SJCRH30 (cell line): Measurements from ENCODE around the gene KLHDC3. TPM values are rescaled to one million over a fixed set of nuclear protein-coding genes. Genes with fewer than 3 reads are reported as not detected.

Experiments
- DNase-seq, 2 experiments: peaks; one replicate each; pipeline ENCODE4 v3.0.0-alpha.2; 2015 to 2020
- H3K27ac ChIP-seq: fragments of 250-450 bp; sonication (Bioruptor Pico); 2 replicates; pipeline ENCODE4 v1.5.1; 2020; ENCODE audit warnings: mild to moderate bottlenecking, moderate library complexity
- H3K27me3 ChIP-seq: fragments of 250-450 bp; sonication (Bioruptor Pico); 2 replicates; pipeline ENCODE4 v1.5.1; 2020; ENCODE audit warnings: mild to moderate bottlenecking, moderate library complexity
- H3K36me3 ChIP-seq: fragments of 250-450 bp; sonication (Bioruptor Pico); 2 replicates; pipeline ENCODE4 v1.5.1; 2020; ENCODE audit warnings: mild to moderate bottlenecking, moderate library complexity
- H3K4me1 ChIP-seq: fragments of 250-450 bp; sonication (Bioruptor Pico); 2 replicates; pipeline ENCODE4 v1.5.1; 2020; ENCODE audit warnings: mild to moderate bottlenecking, moderate library complexity
- H3K4me3 ChIP-seq: fragments of 250-450 bp; sonication (Bioruptor Pico); 2 replicates; pipeline ENCODE4 v1.5.1; 2020; ENCODE audit warnings: mild to moderate bottlenecking, moderate library complexity
- H3K9me3 ChIP-seq: fragments of 250-450 bp; sonication (Bioruptor Pico); replicated peaks from 2 replicates; pipeline ENCODE4 v1.5.1; 2020; ENCODE audit warnings: mild to moderate bottlenecking, moderate library complexity
- total RNA-seq: library from RNA; depleted of rRNA; stranded (reverse); fragments of >200 nt; shearing (Covaris generic); gene quantifications from 2 replicates; pipeline ENCODE4 v1.2.3, GENCODE V29; 2014

KLHDC3 gene
- total RNA-seq, 1 experiment from 2014 or later, result 115 TPM

DNA sequence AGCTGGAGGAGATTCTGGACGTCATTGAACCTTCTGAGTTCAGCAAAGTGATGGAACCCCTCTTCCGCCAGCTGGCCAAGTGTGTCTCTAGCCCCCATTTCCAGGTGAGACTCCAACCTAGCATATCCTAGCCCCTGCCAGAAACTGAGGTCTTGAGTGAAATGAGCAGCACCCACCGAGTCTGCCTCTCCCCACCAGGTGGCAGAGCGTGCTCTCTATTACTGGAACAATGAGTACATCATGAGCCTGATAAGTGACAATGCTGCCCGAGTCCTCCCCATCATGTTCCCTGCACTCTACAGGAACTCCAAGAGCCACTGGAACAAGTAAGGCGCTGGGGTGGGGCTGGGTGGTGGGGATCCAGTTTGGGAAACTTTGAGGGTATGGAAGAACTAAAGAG lies 4.9 kb upstream of the KLHDC3 start:
- H3K36me3 ChIP-seq, result peaks cover 25% of the 10 kb centered on the region

DNA sequence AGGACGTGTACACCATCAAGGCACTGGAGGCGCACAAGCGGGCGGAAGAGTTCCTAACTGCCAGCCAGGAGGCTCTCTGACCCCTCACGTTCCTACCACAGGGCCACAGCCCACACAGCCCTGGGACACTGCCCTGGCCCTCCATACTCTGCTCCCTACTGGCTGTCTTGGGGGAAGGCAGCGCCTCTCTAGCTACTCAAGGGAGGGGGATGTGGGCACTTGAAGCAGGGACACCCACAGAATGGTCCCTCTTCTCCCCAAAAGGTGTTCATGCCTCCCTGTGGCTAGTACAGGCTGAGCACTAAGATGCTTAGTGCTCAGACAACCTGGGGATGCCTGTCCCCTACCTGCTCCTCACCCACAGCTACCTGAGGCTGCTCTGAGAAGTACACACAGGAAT lies 2.8 kb upstream of the KLHDC3 start:
- Histone ChIP-seq H3K36me3 (peaks cover 25% of the 10 kb centered on the region), H3K4me1 (peaks cover 5% of the 10 kb centered on the region; the same call in 1 of the 2 replicates), H3K9me3 (no peaks in the 10 kb centered on the region), H3K27ac (no peak overlapping the region), H3K4me3 (no peak overlapping the region), H3K27me3 (no peaks in the 10 kb centered on the region)
- DNase-seq, result no peak

More for the DNA sequence above, 4.9 kb upstream of the KLHDC3 start:
- Histone ChIP-seq H3K27me3 (no peaks in the 10 kb centered on the region), H3K27ac (no peak overlapping the region), H3K4me1 (0 out of 2 replicates have a peak, but pooled peaks cover 3% of the 10 kb centered on the region), H3K9me3 (no peaks in the 10 kb centered on the region), H3K4me3 (no peak overlapping the region)
- peak; percentile 25 to 41 for DNase-seq

DNA sequence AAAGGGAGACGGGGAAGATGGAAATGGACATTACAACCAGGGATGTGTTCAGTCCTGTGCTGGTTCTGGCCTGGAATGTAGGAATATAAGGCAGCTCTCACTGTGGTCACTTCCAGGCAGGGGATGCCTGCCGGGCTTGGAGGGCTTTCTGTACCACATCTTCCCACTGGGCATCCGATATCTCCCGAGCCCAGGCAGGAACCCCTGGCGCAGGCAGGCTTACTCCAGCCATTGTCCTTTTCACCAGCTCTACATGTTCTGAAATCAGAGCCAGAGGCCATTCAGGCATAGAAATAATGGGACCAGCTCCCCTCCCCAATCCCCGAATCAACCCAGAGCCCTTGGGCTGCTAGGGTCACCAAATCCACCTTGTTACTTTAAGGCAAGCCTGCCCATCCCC lies 1.7 kb upstream of the KLHDC3 start:
- H3K27ac ChIP-seq, result no peak overlapping the region
- H3K4me3 ChIP-seq, result peak overlapping the region; percentile 63; the same call in 1 of the 2 replicates
- H3K9me3 ChIP-seq, result no peaks in the 10 kb centered on the region
- no peaks in the 10 kb centered on the region for H3K27me3 ChIP-seq
- H3K36me3 ChIP-seq, result peaks cover 24% of the 10 kb centered on the region
- peaks cover 5% of the 10 kb centered on the region; the same call in 1 of the 2 replicates for H3K4me1 ChIP-seq
- DNase-seq, result no peak

DNA sequence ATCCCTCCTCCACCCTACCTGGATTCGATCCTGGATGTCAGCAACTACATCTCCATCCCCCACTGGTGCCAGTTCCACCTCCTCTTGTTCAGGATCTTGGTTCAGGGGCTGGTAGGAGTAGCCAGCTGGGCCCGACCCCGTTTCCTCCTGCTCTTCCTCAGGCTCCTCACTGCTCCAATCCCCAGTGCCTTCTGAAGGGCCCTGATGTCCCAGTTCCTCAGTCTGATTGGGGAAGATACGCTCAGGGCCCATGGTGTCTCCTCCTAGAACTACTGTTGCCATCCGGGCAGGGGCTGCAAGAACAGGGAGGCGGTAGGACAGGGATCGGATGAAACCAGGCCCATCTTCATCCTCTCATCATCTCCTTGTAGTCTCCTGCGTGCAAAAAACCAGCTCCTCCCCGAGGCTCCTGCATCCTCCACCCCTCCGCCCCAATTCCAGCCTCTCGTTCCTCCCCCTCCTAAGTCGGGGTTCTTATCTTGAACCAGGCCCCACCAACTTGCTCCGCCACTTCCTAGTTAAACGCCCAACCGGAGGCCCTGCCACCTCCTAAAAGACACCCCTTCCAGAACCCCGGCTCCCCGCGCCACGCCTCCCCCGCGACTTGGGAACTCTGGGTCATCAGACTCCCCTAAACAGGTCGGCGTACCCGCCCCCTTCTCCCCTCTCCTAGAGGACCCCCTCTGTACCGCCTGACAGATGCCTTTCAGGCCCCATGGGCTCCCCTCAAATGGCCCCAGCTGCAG lies 779 bp upstream of the KLHDC3 start:
- H3K4me3 ChIP-seq, result peak overlapping the region; percentile 63
- H3K9me3 ChIP-seq, result no peaks in the 10 kb centered on the region
- H3K27me3 ChIP-seq, result no peaks in the 10 kb centered on the region
- peaks cover 5% of the 10 kb centered on the region; the same call in 1 of the 2 replicates for H3K4me1 ChIP-seq
- H3K27ac ChIP-seq, result peak overlapping the region; percentile 13; the same call in 1 of the 2 replicates
- peaks cover 22% of the 10 kb centered on the region for H3K36me3 ChIP-seq
- peak; percentile 16 to 46 for DNase-seq

DNA sequence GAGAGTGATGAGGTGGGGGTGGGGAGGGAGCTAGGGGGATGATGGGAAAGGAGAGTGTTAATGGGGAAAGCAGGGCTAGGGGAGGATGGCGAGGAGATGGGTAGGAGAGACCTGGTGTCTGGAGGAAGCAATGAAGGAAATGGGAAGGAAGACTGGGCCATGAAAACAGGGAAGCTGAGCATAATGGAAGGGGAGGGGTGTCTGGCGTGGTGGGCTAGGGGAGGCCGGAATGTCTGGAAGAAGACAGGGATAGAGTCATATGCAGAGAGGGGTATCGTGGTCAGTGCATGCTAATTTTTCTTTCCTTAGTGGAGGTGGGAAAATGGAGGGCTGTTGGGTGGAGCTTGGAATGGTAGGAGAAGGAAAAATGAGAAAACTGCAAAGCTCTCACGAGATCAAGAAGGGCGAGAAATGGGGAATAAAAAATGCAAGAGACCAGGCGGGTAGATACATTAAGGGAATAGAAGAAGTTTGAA lies 423 bp downstream of the KLHDC3 start:
- H3K9me3 ChIP-seq, result no peaks in the 10 kb centered on the region
- peak in 1 of 2 experiments; percentile 26 for DNase-seq

DNA sequence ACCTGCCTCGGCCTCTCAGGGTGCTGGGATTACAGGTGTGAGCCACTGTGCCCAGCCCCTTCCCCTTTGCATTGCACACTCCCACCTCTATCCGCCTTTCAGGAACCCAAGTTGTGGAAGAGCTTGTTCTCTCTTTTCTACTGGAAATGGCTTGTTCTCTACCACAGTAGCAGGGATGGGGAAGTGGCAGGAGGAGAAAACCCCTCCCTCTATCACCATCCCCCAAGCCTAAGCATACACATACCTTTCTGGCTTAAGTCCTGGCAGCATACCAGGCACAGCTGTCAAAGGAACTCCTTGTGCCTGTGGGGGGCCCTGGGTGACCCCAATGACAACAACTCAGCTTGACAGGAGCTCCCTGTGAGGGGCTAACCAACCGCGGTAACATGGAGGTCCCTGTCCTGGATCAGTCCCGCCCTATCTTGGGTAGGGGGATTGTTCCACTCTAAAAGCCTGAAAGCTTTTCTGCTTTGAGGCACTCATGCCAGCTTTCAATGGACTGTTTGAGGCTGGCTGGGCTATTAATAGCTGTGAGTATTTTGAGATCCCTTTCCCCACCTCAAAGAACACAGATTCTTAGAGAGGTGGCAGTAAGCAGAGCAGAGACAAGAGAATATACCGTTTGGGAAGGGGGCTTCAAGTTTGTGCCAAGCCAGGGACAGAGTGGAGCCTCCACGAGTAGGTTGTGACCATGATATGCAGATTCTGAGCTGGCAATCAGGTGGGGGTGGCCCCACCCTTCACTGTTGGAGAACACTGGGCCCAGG lies 2.3 kb downstream of the KLHDC3 start:
- Histone ChIP-seq H3K9me3 (no peaks in the 10 kb centered on the region), H3K4me3 (no peak overlapping the region), H3K4me1 (peaks cover 9% of the 10 kb centered on the region; the same call in 1 of the 2 replicates), H3K27ac (no peak overlapping the region), H3K27me3 (no peaks in the 10 kb centered on the region), H3K36me3 (peaks cover 5% of the 10 kb centered on the region)
- DNase-seq, result no peak

More for the DNA sequence above, 423 bp downstream of the KLHDC3 start:
- Histone ChIP-seq H3K4me3 (peak overlapping the region; percentile 63), H3K27me3 (no peaks in the 10 kb centered on the region), H3K4me1 (peaks cover 7% of the 10 kb centered on the region; the same call in 1 of the 2 replicates), H3K36me3 (peaks cover 12% of the 10 kb centered on the region), H3K27ac (peak overlapping the region; percentile 43)

DNA sequence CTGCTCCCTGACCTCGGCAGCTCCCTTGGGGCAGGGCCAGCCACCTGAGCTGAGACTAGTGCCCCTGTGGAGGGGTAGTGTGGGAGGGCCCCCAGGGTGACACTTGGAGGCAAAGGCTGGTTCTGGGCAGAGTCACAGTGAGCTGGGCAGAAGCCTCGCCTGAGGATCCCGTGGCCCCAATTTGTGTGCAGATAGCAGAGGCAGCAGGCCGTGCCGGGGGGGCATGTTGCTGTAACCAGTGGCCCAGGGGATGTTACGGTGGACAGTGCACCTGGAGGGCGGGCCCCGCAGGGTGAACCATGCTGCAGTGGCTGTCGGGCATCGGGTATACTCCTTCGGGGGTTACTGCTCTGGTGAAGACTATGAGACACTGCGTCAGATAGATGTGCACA lies 2.9 kb downstream of the KLHDC3 start:
- Histone ChIP-seq H3K4me1 (peaks cover 9% of the 10 kb centered on the region; the same call in 1 of the 2 replicates), H3K9me3 (no peaks in the 10 kb centered on the region), H3K4me3 (no peak overlapping the region), H3K27ac (no peak overlapping the region), H3K36me3 (peaks cover 2% of the 10 kb centered on the region), H3K27me3 (no peaks in the 10 kb centered on the region)
- DNase-seq, result no peak

DNA sequence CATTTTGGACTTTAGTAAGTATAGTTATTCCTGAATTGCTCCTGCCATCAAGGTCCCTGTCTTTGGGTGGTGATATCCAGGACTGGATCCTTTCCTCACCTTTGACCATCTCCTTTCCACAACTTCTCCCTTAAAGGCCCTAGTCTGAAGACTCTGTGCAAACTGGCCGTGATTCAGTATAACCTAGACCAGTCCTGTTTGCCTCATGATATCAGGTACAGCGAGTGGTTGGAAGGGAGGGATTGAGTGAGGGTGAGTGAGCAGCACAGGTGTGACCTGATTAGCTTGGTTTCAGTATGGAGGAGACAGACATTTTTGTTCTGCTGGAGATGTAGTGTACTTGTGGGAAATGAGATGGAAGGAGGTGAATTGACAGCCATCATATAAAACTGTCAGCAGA lies 5.1 kb downstream of the KLHDC3 start:
- Histone ChIP-seq H3K27ac (no peak overlapping the region), H3K4me3 (no peak overlapping the region), H3K9me3 (no peaks in the 10 kb centered on the region), H3K36me3 (peaks cover 5% of the 10 kb centered on the region), H3K4me1 (peaks cover 7% of the 10 kb centered on the region; the same call in 1 of the 2 replicates), H3K27me3 (no peaks in the 10 kb centered on the region)
- peak in 1 of 2 experiments; percentile 49 for DNase-seq

DNA sequence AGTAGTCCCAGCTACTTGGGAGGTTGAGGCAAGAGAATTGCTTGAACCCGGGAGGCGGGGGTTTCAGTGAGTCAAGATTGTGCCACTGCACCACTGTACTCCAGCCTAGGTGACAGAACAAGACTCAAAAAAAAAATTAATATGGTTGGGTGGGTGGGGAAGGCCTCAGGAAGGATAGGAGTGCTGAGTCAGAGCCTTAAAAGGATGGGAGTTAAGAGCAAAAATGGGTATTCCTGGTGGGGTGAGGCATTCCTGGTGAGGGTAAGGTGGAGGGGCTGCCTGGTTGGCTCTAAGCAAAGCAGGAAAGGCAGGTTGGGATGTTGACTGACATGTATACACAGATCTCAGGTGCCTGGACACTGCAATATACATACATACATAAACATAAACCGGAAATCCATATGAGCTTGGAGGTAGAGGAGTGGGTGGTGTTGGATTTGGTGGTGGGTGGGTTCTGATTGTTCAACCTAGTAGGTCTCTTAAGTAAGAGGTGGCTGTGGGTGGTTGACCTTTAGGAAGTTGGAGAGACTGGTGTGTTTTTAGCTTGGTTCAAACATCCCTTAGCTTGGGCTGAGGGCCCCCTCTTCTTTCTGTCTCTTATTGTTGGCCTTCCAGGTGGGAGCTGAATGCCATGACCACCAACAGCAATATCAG lies 6.1 kb downstream of the KLHDC3 start:
- H3K36me3 ChIP-seq, result peaks cover 15% of the 10 kb centered on the region
- no peaks in the 10 kb centered on the region for H3K27me3 ChIP-seq
- H3K4me3 ChIP-seq, result no peak overlapping the region
- DNase-seq, result no peak
- no peak overlapping the region for H3K27ac ChIP-seq
- no peaks in the 10 kb centered on the region for H3K9me3 ChIP-seq
- H3K4me1 ChIP-seq, result 0 out of 2 replicates have a peak, but pooled peaks cover 4% of the 10 kb centered on the region

DNA sequence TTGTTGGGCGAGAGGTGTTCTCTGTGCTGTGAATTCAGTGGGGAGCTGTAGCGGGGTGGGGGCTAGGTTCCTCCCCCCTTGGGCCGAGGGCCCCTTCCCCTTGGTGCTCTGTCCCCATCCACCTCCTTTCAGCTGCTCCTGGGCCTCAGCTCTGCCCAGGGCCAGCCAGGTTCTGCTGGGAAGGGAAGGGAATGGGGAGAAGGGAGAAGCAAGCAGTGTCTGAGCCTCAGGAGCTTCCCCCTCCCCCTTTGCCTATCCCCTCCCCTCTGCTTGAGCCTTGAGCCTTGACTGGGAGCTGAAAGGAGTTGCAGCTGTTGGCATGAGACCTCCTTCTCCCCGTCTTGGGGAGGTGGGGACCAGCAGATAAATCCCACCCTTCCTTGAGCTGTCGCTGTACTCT lies 6.8 kb downstream of the KLHDC3 start:
- Histone ChIP-seq H3K27ac (peak overlapping the region; percentile 79), H3K27me3 (no peaks in the 10 kb centered on the region), H3K4me1 (0 out of 2 replicates have a peak, but pooled peaks cover 4% of the 10 kb centered on the region), H3K9me3 (no peaks in the 10 kb centered on the region), H3K4me3 (peak overlapping the region; percentile 92), H3K36me3 (peaks cover 19% of the 10 kb centered on the region)
- DNase-seq, result peak; percentile 56 to 64

DNA sequence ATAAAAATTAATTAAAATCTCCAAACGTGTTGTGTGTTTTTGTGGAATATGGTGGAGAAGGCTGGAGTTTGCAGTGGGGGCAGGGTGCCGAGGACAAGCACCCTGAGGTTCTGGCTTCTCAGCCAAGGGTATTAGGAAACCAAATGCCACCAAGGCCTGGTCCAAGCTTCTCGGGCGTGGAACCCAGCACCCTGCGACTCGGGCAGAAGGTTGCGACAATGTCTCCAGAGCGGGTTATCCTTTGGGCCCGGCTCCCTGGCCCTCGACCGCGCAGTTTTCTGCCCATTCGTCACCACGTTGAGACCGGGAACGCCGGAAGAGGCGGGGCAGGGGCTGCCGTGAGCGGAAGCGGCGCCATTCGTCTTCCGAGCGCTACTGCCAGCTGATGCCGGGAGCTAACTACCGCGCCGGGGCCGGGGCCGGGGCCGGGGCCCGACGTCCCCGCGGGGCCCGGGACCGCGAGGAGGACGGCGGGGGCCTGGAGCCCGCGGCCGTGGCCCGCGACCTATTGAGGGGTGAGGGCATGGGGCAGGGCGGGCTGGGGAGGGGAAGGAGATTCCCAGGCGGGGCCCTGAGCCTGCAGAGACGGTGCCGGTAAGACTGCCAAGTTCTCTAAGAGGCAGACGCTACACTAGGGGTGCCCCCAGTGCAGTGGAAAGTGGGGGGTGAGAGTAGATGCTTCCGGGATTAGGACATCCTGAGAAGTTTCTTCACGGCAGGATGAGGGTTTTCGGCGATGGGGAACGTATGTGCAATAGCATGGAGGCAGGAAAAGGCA lies 7.4 kb downstream of the KLHDC3 start, which contains the start of gene RRP36:
TSS of gene RRP36 (plus strand) at position 354 of the 778 bp plus-strand sequence. CDS start at position 386, 32 bp downstream.
- H3K4me1 ChIP-seq, result 0 out of 2 replicates have a peak, but pooled peaks cover 4% of the 10 kb centered on the region
- H3K36me3 ChIP-seq, result peaks cover 25% of the 10 kb centered on the region
- no peaks in the 10 kb centered on the region for H3K9me3 ChIP-seq
- H3K27ac ChIP-seq, result peak within 1 kb of the TSS; percentile 79
- no peaks in the 10 kb centered on the region for H3K27me3 ChIP-seq
- peak within 1 kb of the TSS; percentile 92 for H3K4me3 ChIP-seq
- peak; percentile 81 for DNase-seq

DNA sequence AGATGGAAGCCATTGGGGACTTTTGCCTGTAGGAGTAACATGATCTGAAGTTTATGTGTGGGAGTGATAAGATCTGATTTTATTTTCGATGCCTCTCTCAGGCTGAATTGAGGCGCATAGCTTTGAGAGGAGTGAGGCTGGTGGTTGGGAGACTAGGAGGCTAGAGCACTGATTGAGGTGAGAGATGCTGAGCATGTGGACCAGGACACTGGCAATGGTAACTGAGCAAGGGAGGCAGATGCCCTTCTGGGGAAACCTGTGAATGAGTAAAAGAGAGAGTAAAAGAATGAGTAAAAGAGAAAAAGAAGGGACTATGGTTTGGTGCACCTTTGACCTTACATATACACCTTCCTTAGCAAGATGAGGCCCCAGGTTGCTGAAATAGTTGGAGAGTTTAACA lies 10.4 kb downstream of the KLHDC3 start:
- H3K9me3 ChIP-seq, result no peaks in the 10 kb centered on the region
- H3K27me3 ChIP-seq, result no peaks in the 10 kb centered on the region
- no peak for DNase-seq
- H3K4me3 ChIP-seq, result no peak overlapping the region
- H3K36me3 ChIP-seq, result peaks cover 51% of the 10 kb centered on the region
- H3K27ac ChIP-seq, result no peak overlapping the region
- H3K4me1 ChIP-seq, result 0 out of 2 replicates have a peak, but pooled peaks cover 2% of the 10 kb centered on the region

DNA sequence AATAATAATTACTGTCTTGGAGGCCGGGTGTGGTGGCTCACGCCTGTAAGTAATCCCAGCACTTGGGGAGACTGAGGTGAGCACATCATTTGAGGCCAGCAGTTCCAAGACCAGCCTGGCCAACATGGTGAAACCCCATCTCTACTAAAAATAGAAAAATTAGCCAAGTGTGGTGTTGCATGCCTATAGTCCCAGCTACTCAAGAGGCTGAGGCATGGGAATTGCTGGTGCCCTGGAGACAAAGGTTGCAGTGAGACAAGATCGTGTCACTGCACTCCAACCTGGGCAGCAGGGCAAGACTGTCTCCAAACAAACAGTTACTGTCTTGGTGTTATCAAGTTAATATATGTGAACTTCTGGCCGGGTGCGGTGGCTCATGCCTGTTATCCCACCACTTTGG lies 12.3 kb downstream of the KLHDC3 start:
- Histone ChIP-seq H3K27me3 (no peaks in the 10 kb centered on the region), H3K27ac (no peak overlapping the region), H3K4me1 (no peaks in the 10 kb centered on the region), H3K36me3 (peaks cover 68% of the 10 kb centered on the region), H3K9me3 (no peaks in the 10 kb centered on the region), H3K4me3 (no peak overlapping the region)
- DNase-seq, result no peak

DNA sequence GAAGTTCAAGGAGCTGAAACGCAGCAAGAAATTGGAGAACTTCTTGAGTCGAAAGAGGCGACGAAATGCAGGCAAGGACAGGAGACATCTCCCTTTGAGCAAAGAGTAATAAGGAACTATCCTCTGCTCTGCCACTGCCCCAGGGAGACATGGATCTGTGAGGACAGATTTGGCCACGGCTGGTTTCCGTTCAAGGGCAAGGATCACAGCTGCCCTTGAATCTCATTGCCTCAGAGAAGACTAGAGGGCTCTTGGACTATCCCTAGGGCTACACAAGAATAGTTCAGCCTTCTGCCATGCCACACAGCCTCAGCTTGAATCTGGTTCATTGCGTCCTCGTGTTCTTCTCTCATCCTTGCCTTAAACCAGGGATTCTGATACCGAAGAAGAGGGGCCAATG lies 15.1 kb downstream of the KLHDC3 start:
- DNase-seq, result no peak
- Histone ChIP-seq H3K4me1 (no peaks in the 10 kb centered on the region), H3K36me3 (peaks cover 73% of the 10 kb centered on the region), H3K9me3 (no peaks in the 10 kb centered on the region), H3K4me3 (no peak overlapping the region), H3K27ac (no peak overlapping the region), H3K27me3 (no peaks in the 10 kb centered on the region)
